Activated CD4-positive, alpha-beta T cell treated with anti-CD3 and anti-CD28 coated beads, Interleukin-2, amount 50 U/mL, for 4 hours (primary cell): Measurements from ENCODE around the gene CACNA1D.

Source experiments
- DNase-seq, 2 experiments: peaks; one replicate each; pipeline ENCODE4 v3.0.0-alpha.2; 2020

Gene CACNA1D

GRCh38 chr3:53795176-53795575 is 300.8 kb downstream of the CACNA1D start:
- no peak for DNase-seq

GRCh38 chr3:53795789-53796560 is 301.6 kb downstream of the CACNA1D start:
- no peak for DNase-seq

GRCh38 chr3:53798144-53798543 is 303.7 kb downstream of the CACNA1D start:
- no peak for DNase-seq

GRCh38 chr3:53799338-53799865 is 305.0 kb downstream of the CACNA1D start:
- no peak for DNase-seq

GRCh38 chr3:53800041-53800906 is 305.9 kb downstream of the CACNA1D start:
- DNase-seq = no peak

- DNase-seq = no peak
Measured at GRCh38 chr3:53801319-53801718, 306.9 kb downstream of the CACNA1D start.

- no peak for DNase-seq
Measured at GRCh38 chr3:53802256-53802880, 308.0 kb downstream of the CACNA1D start.

GRCh38 chr3:53803124-53803815 is 308.9 kb downstream of the CACNA1D start:
- DNase-seq = no peak

- DNase-seq = no peak
Measured at GRCh38 chr3:53803816-53804695, 309.6 kb downstream of the CACNA1D start.

- DNase-seq = no peak
Measured at GRCh38 chr3:53804697-53805462, 310.5 kb downstream of the CACNA1D start.

GRCh38 chr3:53805463-53806159 is 311.2 kb downstream of the CACNA1D start:
- DNase-seq = no peak

GRCh38 chr3:53806182-53807116 is 312.0 kb downstream of the CACNA1D start:
- DNase-seq = no peak

- DNase-seq = no peak
Measured at GRCh38 chr3:53807117-53807810, 312.9 kb downstream of the CACNA1D start.

- no peak for DNase-seq
Measured at GRCh38 chr3:53808496-53808895, 314.1 kb downstream of the CACNA1D start.

GRCh38 chr3:53809267-53809666 is 314.9 kb downstream of the CACNA1D start:
- DNase-seq = no peak

GRCh38 chr3:53809764-53810400 is 315.5 kb downstream of the CACNA1D start:
- no peak for DNase-seq

- DNase-seq = no peak
Measured at GRCh38 chr3:53811143-53811927, 316.9 kb downstream of the CACNA1D start.
